Endothelial cell of umbilical vein (primary cell): Measurements from ENCODE around the gene VASH2. TPM values are rescaled to one million over a fixed set of nuclear protein-coding genes. Genes with fewer than 3 reads are reported as not detected.

ENCODE experiments used
- BruUV-seq: library from RNA; stranded (reverse); fragments of 400-500 nt; replicated peaks from 2 replicates; lab custom pipeline; 2021; lab: Mats Ljungman, UMichigan
- CTCF ChIA-PET: fragments of 300-600, 350-600 bp; sonication (Branson Sonifier 250); formaldehyde crosslinking; loops from one replicate; lab custom pipeline; 2021; ENCODE audit warnings: antibody characterized with exemption, inconsistent platforms; lab: Charles Lee
- POLR2A ChIA-PET: fragments of 300-600, 350-600 bp; sonication (Branson Sonifier 250); formaldehyde crosslinking; loops from one replicate; lab custom pipeline; 2021; ENCODE audit warnings: antibody characterized with exemption, inconsistent platforms; lab: Charles Lee
- DNase-seq: peaks from one replicate; pipeline ENCODE4 v3.0.0-alpha.2; 2011; ENCODE audit warnings: low read depth, low spot score
- FAIRE-seq: peaks from 2 replicates; lab custom pipeline; 2011; peaks lifted over from hg19 to GRCh38; lab: Jason Lieb, UNC
- H2AFZ ChIP-seq: 2 replicates; pipeline ENCODE4 v1.6.0; 2012; ENCODE audit warnings: low read depth, low read length, control low read depth, inconsistent platforms
- H3K27ac ChIP-seq: 2 replicates; pipeline ENCODE4 v1.5.1; 2011; ENCODE audit warnings: low read depth, mild to moderate bottlenecking, control low read depth, low read length, moderate library complexity; ENCODE audit not compliant: insufficient read depth
- H3K27me3 ChIP-seq, 2 experiments: 2 replicates each; pipeline versions ENCODE4 v1.6.0 to v1.6.1; 2011; ENCODE audit warnings: low read length in 2 of 2, mixed read lengths in 1 of 2; ENCODE audit not compliant: control insufficient read depth in 2 of 2, insufficient read depth in 2 of 2
- H3K36me3 ChIP-seq, 2 experiments: 2 replicates in 1 of 2; 3 replicates in 1 of 2; pipeline ENCODE4 v1.5.1; 2011; ENCODE audit warnings: low read length in 2 of 2, mild to moderate bottlenecking in 1 of 2, moderate library complexity in 1 of 2; ENCODE audit not compliant: control insufficient read depth in 2 of 2, insufficient read depth in 2 of 2; ENCODE audit errors: extremely low read depth in 1 of 2
- H3K4me1 ChIP-seq: 3 replicates; pipeline ENCODE4 v1.5.1; 2011; ENCODE audit warnings: mild to moderate bottlenecking, low read length; ENCODE audit not compliant: control insufficient read depth, insufficient read depth; ENCODE audit errors: extremely low read depth
- H3K4me2 ChIP-seq: 2 replicates; pipeline ENCODE4 v1.6.1; 2011; ENCODE audit warnings: low read length, control low read depth, mixed read lengths; ENCODE audit not compliant: insufficient read depth
- H3K4me3 ChIP-seq, 3 experiments: fragments of 200-600 bp in 1 of 3; sonication (generic), shearing (Covaris generic) in 1 of 3; replicated peaks in 1 of 3; 2 replicates each; pipeline ENCODE4 v1.5.1; 2011 to 2016; ENCODE audit warnings: control low read depth in 3 of 3, low read length in 3 of 3, mild to moderate bottlenecking in 2 of 3, inconsistent platforms in 1 of 3, low read depth in 1 of 3, moderate library complexity in 1 of 3; ENCODE audit not compliant: insufficient read depth in 1 of 3
- H3K79me2 ChIP-seq: 2 replicates; pipeline ENCODE4 v1.6.0; 2012; ENCODE audit warnings: low read length, inconsistent platforms; ENCODE audit not compliant: control insufficient read depth, insufficient read depth
- H3K9ac ChIP-seq: replicated peaks from 2 replicates; pipeline ENCODE3; 2011; ENCODE audit warnings: low read length, control low read depth; ENCODE audit not compliant: insufficient read depth; ENCODE audit errors: extremely low read depth
- H3K9me1 ChIP-seq: replicated peaks from 3 replicates; pipeline ENCODE4 v1.6.0; 2011; ENCODE audit warnings: mild to moderate bottlenecking, low read length; ENCODE audit not compliant: control insufficient read depth, insufficient read depth; ENCODE audit errors: extremely low read depth
- H3K9me3 ChIP-seq: replicated peaks from 2 replicates; pipeline ENCODE4 v1.5.1; 2012; ENCODE audit warnings: low read length, inconsistent platforms; ENCODE audit not compliant: control insufficient read depth, insufficient read depth
- H4K20me1 ChIP-seq: replicated peaks from 2 replicates; pipeline ENCODE3; 2011; ENCODE audit warnings: mild to moderate bottlenecking, low read length; ENCODE audit not compliant: control insufficient read depth, insufficient read depth; ENCODE audit errors: extremely low read depth
- CTCF ChIP-seq, 2 donors: IDR thresholded peaks; 1 replicate in 1 of 2; 2 replicates in 1 of 2; pipeline ENCODE4 v1.5.1; 2011; ENCODE audit warnings: low read length in 2 of 2, mild to moderate bottlenecking in 2 of 2, moderate library complexity in 2 of 2, control low read depth in 1 of 2, inconsistent platforms in 1 of 2, low read depth in 1 of 2; ENCODE audit not compliant: insufficient read depth in 1 of 2; ENCODE audit errors: extremely low read depth in 1 of 2
- EZH2 ChIP-seq: IDR thresholded peaks from 2 replicates; pipeline ENCODE4 v1.6.1; 2012; ENCODE audit warnings: borderline replicate concordance, low read depth, mild to moderate bottlenecking, moderate library complexity, low read length, inconsistent platforms; ENCODE audit not compliant: severe bottlenecking
- FOS ChIP-seq: IDR thresholded peaks from 2 replicates; pipeline ENCODE4 v1.6.1; 2011; ENCODE audit warnings: mild to moderate bottlenecking, low read length, moderate library complexity, borderline replicate concordance; ENCODE audit not compliant: insufficient read depth
- GATA2 ChIP-seq: IDR thresholded peaks from 2 replicates; pipeline ENCODE4 v1.7.0; 2011; ENCODE audit warnings: low read depth, mild to moderate bottlenecking, moderate library complexity, mixed read lengths, low read length; ENCODE audit not compliant: insufficient read length, insufficient read depth
- JUN ChIP-seq: IDR thresholded peaks from 2 replicates; pipeline ENCODE4 v1.6.1; 2011; ENCODE audit warnings: borderline replicate concordance, low read depth; ENCODE audit not compliant: insufficient read length, insufficient read depth
- MAX ChIP-seq: IDR thresholded peaks from 2 replicates; pipeline ENCODE4 v1.6.1; 2011; ENCODE audit not compliant: insufficient read depth, insufficient read length
- MYC ChIP-seq: IDR thresholded peaks from one replicate; pipeline ENCODE4 v1.6.1; 2011; ENCODE audit warnings: mild to moderate bottlenecking, low read depth, low read length
- POLR2A ChIP-seq: IDR thresholded peaks from 2 replicates; pipeline ENCODE4 v1.6.1; 2012; ENCODE audit warnings: low read depth, mild to moderate bottlenecking, control low read depth, low read length
- POLR2AphosphoS5 ChIP-seq: IDR thresholded peaks from 2 replicates; pipeline ENCODE4 v1.6.1; 2012; ENCODE audit warnings: low read depth, mild to moderate bottlenecking, control low read depth, low read length, moderate library complexity; ENCODE audit not compliant: insufficient read depth
- dilution Hi-C: fragments of 300-500 bp; cut with MboI; formaldehyde crosslinking; loops from one replicate; pipeline ENCODE4 v1.15.0; 2019; ENCODE audit warnings: low sequenced_read_pairs; ENCODE audit not compliant: extremely low pct_ligation_motif_present
- intact Hi-C: fragments of 100-400 bp; cut with micrococcal nuclease; formaldehyde crosslinking; loops from one replicate; pipeline ENCODE4 v1.10.0; 2022
- polyA plus RNA-seq, 4 experiments: library from polyadenylated mRNA; depleted of rRNA in 3 of 4; stranded (reverse) in 3 of 4; unstranded in 1 of 4; fragments of >200 nt; gene quantifications; 2 replicates each; pipeline versions ENCODE4 v1.2.1 to v1.2.3, GENCODE V29; 2011 to 2012; ENCODE audit warnings: missing spikeins in 1 of 4
- total RNA-seq: library from RNA; stranded (reverse); gene quantifications from 2 replicates; pipeline ENCODE4 v1.2.3, GENCODE V29; 2021

Gene VASH2
- total and polyA plus RNA-seq, 2 donors (not counting 3 experiments of a cell fraction or from before 2014, with no cell fraction given) = 0.70 to 2.9 TPM

DNA sequence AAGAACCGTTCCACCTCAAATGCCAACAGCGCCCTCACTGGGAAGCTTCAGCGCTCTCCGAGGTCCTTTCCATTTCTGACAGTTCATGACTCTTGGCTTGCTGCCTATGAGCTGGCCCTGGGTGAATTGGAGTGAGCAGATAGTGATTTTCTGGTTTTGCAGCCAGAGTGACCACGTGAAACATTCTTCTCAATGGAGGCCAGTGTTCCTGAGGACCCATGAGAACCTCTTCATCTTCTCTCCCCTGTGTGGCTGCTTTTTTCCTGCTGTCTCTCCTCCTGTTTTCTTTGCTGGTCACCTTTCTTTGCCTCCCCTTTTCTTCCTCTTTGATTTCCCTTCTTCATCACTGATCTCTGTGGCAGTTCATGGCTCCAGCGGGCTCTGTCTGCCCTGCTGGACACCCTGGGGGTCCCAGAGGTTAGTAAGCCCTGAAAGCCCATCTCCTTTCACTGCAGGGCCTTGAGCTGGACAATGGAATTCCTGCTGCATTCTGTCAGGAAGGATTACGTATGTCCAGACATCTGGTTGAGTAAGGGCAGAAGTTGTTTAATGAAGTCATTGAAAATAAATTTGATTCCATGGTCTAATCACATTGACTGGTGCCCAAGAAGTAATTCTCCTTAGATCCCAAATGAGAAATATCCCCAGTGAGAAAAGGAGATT, 29.9 kb downstream of the VASH2 start:
- dilution Hi-C loops (no loop called here), intact Hi-C loops (no loop called here)
- no peak for FAIRE-seq
- TF ChIP-seq MYC = no peak
- no peak for TF ChIP-seq EZH2
- no peak for TF ChIP-seq POLR2AphosphoS5
- TF ChIP-seq POLR2A = no peak
- no peak for TF ChIP-seq CTCF (IDR thresholded peaks at IDR 0.05; ENCODE audit: extremely low read depth in 1 of 2, insufficient read depth in 1 of 2, low read depth in 1 of 2, low read length in 2 of 2)
- TF ChIP-seq MAX = no peak
- TF ChIP-seq JUN = no peak
- TF ChIP-seq FOS = no peak
- TF ChIP-seq GATA2 = no peak
- no peak overlapping the region for H3K27ac ChIP-seq
- no peaks in the 10 kb centered on the region for H3K36me3 ChIP-seq
- H3K9ac ChIP-seq = no peak overlapping the region
- no TSS peak for BruUV-seq
- no peaks in the 10 kb centered on the region for H4K20me1 ChIP-seq
- H3K9me3 ChIP-seq = no peaks in the 10 kb centered on the region
- H3K9me1 ChIP-seq = no peaks in the 10 kb centered on the region
- H3K4me1 ChIP-seq = no peaks in the 10 kb centered on the region
- DNase-seq = no peak
- H3K79me2 ChIP-seq = no peaks in the 10 kb centered on the region
- H3K27me3 ChIP-seq = no peaks in the 10 kb centered on the region
- CTCF ChIA-PET = interaction anchor here (1.4 to 2.0 kb wide), 3 partner anchors 13 to 230 kb away, joined by 3 to 10 read pairs (median 3); no protein-coding TSS in a partner anchor
- no peak overlapping the region for H3K4me2 ChIP-seq
- POLR2A ChIA-PET = no interaction called here
- no peak overlapping the region for H3K4me3 ChIP-seq
- no peak overlapping the region for H2AFZ ChIP-seq
